KMS-11 (cell line): ENCODE results near the gene MVD.

Source experiments
- H2AFZ ChIP-seq: fragments of 200-600 bp; sonication (generic); 2 replicates; pipeline ENCODE4 v1.6.1; 2016; ENCODE audit warnings: antibody characterized with exemption, mixed run types, low read depth
- H3K27ac ChIP-seq: fragments of 200-600 bp; sonication (generic); 2 replicates; pipeline ENCODE4 v1.6.1; 2016; ENCODE audit warnings: mild to moderate bottlenecking, mixed run types
- H3K27me3 ChIP-seq: fragments of 200-600 bp; sonication (generic); 2 replicates; pipeline ENCODE4 v1.6.1; 2017; ENCODE audit warnings: mild to moderate bottlenecking, low read depth, mixed run types, moderate library complexity; ENCODE audit not compliant: insufficient read depth
- H3K36me3 ChIP-seq: fragments of 200-600 bp; sonication (generic); 2 replicates; pipeline ENCODE4 v1.6.1; 2017; ENCODE audit warnings: mild to moderate bottlenecking, mixed run types; ENCODE audit not compliant: insufficient read depth
- H3K4me1 ChIP-seq: fragments of 200-600 bp; sonication (generic); 2 replicates; pipeline ENCODE4 v1.6.1; 2016; ENCODE audit warnings: mild to moderate bottlenecking, low read depth, mixed run types; ENCODE audit not compliant: poor library complexity, severe bottlenecking
- H3K4me2 ChIP-seq: fragments of 200-600 bp; sonication (generic); 2 replicates; pipeline ENCODE4 v1.7.0; 2016; ENCODE audit warnings: mild to moderate bottlenecking, mixed run types
- H3K4me3 ChIP-seq: fragments of 200-600 bp; sonication (generic); IDR thresholded peaks from 2 replicates; pipeline ENCODE4 v1.6.1; 2017; ENCODE audit warnings: low read depth, low read length, mixed read lengths; ENCODE audit not compliant: insufficient read depth
- H3K79me2 ChIP-seq: fragments of 200-600 bp; sonication (generic); 2 replicates; pipeline ENCODE4 v1.6.1; 2016; ENCODE audit warnings: low read depth, mixed run types; ENCODE audit not compliant: insufficient read depth
- H3K9ac ChIP-seq: fragments of 200-600 bp; sonication (generic); 2 replicates; pipeline ENCODE4 v1.6.1; 2016; ENCODE audit warnings: mild to moderate bottlenecking, mixed run types
- H4K20me1 ChIP-seq: fragments of 200-600 bp; sonication (generic); 2 replicates; pipeline ENCODE4 v1.6.1; 2016; ENCODE audit warnings: mild to moderate bottlenecking, mixed run types; ENCODE audit not compliant: insufficient read depth
- TF ChIP-seq, protein P1 (sequence below): fragments of 200-600 bp; sonication (generic); conservative IDR thresholded peaks from 2 replicates; pipeline ENCODE4 v1.6.1; 2017; ENCODE audit warnings: low read depth, mild to moderate bottlenecking, antibody characterized with exemption, low read length, moderate library complexity, mixed read lengths

MVD gene

DNA sequence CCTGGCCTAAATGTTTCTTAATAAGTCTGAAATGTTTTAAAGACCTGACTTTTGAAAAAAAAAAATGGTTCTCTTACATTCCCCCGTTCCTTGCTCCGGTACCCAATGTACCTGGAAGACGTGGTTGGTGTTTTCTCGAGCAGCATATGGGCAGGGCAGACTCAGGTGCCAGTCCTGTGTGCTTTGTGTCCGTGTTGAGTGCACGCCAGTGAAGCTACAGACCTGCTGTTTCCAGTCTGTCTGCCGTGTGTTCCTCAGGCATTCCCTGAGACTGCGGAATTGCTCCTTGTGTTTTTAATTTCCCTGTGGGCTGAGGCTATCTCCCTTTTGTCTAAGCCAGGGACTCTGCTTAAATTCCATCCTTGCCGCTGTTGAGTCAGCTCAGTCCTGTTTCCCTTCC, 36.2 kb downstream of the MVD start:
- H3K27ac ChIP-seq = no peak overlapping the region
- H3K9ac ChIP-seq = no peak overlapping the region
- no peaks in the 10 kb centered on the region for H3K4me1 ChIP-seq
- no peaks in the 10 kb centered on the region for H3K27me3 ChIP-seq
- H3K36me3 ChIP-seq = no peaks in the 10 kb centered on the region; the same call in 1 of the 2 replicates
- H3K4me3 ChIP-seq = no peak overlapping the region
- no peak overlapping the region for H3K4me2 ChIP-seq
- no peaks in the 10 kb centered on the region for H3K79me2 ChIP-seq
- TF ChIP-seq, protein P1, sequence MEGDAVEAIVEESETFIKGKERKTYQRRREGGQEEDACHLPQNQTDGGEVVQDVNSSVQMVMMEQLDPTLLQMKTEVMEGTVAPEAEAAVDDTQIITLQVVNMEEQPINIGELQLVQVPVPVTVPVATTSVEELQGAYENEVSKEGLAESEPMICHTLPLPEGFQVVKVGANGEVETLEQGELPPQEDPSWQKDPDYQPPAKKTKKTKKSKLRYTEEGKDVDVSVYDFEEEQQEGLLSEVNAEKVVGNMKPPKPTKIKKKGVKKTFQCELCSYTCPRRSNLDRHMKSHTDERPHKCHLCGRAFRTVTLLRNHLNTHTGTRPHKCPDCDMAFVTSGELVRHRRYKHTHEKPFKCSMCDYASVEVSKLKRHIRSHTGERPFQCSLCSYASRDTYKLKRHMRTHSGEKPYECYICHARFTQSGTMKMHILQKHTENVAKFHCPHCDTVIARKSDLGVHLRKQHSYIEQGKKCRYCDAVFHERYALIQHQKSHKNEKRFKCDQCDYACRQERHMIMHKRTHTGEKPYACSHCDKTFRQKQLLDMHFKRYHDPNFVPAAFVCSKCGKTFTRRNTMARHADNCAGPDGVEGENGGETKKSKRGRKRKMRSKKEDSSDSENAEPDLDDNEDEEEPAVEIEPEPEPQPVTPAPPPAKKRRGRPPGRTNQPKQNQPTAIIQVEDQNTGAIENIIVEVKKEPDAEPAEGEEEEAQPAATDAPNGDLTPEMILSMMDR = no peak
- H4K20me1 ChIP-seq = no peaks in the 10 kb centered on the region
- H2AFZ ChIP-seq = no peak overlapping the region

DNA sequence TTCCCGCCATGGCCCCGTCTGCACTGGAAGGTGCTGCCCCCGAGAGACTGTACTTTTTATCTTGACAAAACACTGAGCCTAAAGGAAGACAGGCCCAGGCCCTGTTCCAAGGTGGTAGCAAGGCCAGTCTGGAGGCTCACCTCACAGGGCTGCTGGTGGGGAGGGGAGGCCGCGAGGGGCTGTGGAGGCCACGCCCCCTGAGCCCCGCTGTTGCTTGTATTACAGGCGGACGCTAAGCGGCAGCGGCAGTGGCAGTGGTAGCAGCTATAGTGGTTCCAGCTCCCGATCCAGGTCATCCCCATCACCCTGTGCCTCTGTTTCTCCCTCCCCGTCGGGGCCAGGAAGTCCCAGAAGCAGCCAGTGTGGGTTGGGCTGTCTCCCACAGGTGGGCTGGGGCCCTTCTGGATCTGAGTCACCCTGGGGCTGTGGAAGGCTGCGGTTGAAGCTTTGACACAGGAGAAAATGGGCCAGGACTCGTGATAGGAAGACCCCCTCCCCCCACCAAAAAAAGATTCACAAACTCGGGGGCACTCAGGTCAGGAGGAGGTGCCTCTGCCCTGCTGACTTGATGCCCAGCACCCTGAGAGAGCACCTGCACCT, 37.8 kb downstream of the MVD start:
- Histone ChIP-seq H3K4me1 (peaks cover 7% of the 10 kb centered on the region), H3K4me2 (no peak overlapping the region), H3K79me2 (no peaks in the 10 kb centered on the region), H3K27ac (no peak overlapping the region), H3K36me3 (no peaks in the 10 kb centered on the region; the same call in 1 of the 2 replicates), H2AFZ (no peak overlapping the region), H3K4me3 (no peak overlapping the region), H3K27me3 (no peaks in the 10 kb centered on the region), H4K20me1 (no peaks in the 10 kb centered on the region), H3K9ac (no peak overlapping the region)
- TF ChIP-seq, protein P1 = no peak

DNA sequence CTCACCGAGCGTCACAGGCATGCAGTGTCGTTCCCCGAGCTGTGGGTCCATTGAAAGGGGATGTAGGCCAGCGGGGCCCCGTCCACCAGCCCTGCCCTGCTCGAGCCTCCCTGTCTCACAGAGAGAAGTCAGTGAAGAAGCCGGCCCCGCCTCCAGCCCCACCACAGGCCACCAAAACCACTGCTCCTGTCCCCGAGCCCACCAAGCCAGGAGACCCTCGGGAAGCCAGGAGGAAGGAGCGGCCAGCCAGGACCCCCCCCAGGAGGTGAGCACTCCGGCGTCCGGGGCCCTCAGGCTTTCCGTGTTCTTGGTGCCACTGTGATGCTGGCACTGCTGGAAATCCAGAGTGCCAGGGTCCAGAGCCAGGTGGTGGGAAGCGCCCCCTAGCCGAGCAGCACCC, 38.4 kb downstream of the MVD start:
- no peak overlapping the region for H3K27ac ChIP-seq
- H4K20me1 ChIP-seq = no peaks in the 10 kb centered on the region
- H3K36me3 ChIP-seq = no peaks in the 10 kb centered on the region; the same call in 1 of the 2 replicates

DNA sequence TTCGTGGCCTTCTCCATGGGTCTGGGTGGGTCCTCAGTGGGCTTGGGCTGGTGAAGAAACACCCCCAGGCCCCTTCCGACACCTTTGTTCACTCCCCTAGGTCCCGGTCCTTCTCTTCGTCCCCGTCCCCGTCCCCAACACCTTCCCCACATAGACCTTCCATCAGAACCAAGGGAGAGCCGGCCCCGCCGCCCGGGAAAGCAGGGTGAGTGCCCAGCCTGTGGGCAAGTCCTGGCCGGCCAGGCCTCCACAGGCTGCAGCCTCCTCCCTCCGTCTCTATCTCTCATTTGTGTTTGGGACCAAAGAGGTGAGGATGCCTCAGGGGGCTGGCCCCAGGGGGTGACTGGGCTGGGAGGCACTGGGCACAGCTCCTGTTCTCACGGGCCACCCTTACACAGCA, 39.0 kb downstream of the MVD start:
- Histone ChIP-seq H3K79me2 (no peaks in the 10 kb centered on the region), H3K36me3 (no peaks in the 10 kb centered on the region; the same call in 1 of the 2 replicates), H2AFZ (no peak overlapping the region), H3K27me3 (no peaks in the 10 kb centered on the region), H3K9ac (no peak overlapping the region), H3K4me1 (peaks cover 19% of the 10 kb centered on the region), H3K4me3 (no peak overlapping the region), H3K27ac (no peak overlapping the region), H4K20me1 (no peaks in the 10 kb centered on the region), H3K4me2 (no peak overlapping the region)
- TF ChIP-seq, protein P1 = no peak

More for the DNA sequence above, 38.4 kb downstream of the MVD start:
- peaks cover 13% of the 10 kb centered on the region for H3K4me1 ChIP-seq
- TF ChIP-seq, protein P1 = no peak
- H3K4me3 ChIP-seq = no peak overlapping the region
- no peaks in the 10 kb centered on the region for H3K27me3 ChIP-seq
- no peak overlapping the region for H3K4me2 ChIP-seq
- no peaks in the 10 kb centered on the region for H3K79me2 ChIP-seq
- no peak overlapping the region for H2AFZ ChIP-seq
- H3K9ac ChIP-seq = no peak overlapping the region
